ENCODE data around the gene FARS2. TPM values are rescaled to one million over a fixed set of nuclear protein-coding genes. Genes with fewer than 3 reads are reported as not detected.

FARS2 gene
- total RNA-seq, 3 donors from 2014 or later: 12.0 to 29.6 (median 24.3) TPM

DNA sequence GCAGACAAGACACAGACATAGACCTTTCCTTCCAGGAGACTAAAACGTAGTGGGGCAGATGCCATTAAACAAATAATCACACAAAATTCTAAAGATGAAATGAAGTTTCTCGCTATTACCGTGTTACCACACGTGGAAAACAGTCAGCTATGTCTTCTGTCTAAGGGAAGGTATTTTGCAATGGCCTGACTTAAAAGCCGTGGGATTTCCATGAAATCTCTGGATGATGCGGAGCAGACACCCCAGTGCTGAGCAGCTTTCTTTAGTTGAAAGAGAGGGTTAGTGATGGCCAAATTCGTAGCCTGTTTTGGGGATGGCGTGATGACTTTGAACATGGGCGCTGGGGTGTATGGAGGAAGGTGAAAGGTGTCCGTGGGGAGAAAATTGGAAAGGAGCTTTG, 463.6 kb downstream of the FARS2 start:
- no peaks in the 10 kb centered on the region for H3K4me1 ChIP-seq
- intact Hi-C loops (cut with DNase I; ENCODE audit: low total_unique reads): no loop called here
- no peak overlapping the region for H3K27ac ChIP-seq
- H3K9me3 ChIP-seq: no peaks in the 10 kb centered on the region
- no peaks in the 10 kb centered on the region for H3K27me3 ChIP-seq
- H3K36me3 ChIP-seq: no peaks in the 10 kb centered on the region
- TF ChIP-seq POLR2A (IDR thresholded peaks at IDR 0.05) (no peak), POLR2AphosphoS5 (IDR thresholded peaks at IDR 0.05) (no peak)
- TF ChIP-seq, protein P1, sequence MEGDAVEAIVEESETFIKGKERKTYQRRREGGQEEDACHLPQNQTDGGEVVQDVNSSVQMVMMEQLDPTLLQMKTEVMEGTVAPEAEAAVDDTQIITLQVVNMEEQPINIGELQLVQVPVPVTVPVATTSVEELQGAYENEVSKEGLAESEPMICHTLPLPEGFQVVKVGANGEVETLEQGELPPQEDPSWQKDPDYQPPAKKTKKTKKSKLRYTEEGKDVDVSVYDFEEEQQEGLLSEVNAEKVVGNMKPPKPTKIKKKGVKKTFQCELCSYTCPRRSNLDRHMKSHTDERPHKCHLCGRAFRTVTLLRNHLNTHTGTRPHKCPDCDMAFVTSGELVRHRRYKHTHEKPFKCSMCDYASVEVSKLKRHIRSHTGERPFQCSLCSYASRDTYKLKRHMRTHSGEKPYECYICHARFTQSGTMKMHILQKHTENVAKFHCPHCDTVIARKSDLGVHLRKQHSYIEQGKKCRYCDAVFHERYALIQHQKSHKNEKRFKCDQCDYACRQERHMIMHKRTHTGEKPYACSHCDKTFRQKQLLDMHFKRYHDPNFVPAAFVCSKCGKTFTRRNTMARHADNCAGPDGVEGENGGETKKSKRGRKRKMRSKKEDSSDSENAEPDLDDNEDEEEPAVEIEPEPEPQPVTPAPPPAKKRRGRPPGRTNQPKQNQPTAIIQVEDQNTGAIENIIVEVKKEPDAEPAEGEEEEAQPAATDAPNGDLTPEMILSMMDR (IDR thresholded peaks at IDR 0.05): no peak
- no peak overlapping the region for H3K4me3 ChIP-seq
- DNase-seq (ENCODE audit: low spot score in 2 of 2): no peak

DNA sequence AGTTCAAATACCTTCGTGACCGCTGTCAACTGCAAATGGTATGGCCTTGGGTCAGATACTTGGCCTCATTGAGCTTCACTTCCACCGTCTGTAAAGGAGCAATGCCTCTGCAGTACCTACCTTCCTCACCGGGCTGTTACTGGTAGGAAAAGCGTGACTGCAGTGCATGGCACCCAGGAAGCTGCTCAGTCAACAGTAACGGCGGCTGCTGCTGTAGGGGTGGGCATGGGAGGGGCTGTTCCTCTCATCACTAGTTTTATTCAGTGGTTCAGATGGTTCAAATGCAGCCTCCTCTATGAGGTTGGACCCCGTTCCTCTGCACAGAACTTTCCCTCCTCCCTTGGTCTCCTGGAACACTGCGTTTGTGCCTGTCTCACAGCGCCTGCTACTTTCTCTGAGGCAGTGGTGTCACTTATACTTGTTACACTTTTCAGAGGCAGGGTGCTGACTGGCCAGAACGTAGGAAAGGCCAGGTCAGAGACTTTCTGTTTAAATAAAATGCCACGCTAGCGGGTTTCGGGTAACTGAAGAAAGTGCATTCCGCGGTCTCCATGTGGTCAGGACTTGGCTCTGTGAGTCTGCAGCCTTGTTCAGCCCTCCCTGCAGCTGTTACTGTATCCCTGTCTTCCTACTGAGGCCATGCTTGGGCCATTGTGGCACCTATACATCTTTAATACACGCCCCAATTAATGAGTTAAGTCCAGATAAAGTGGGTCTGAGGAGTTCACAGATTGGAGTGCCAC, 465.8 kb downstream of the FARS2 start:
- Histone ChIP-seq H3K4me1 (no peaks in the 10 kb centered on the region), H3K27me3 (no peaks in the 10 kb centered on the region), H3K4me3 (no peak overlapping the region), H3K27ac (no peak overlapping the region), H3K9me3 (no peaks in the 10 kb centered on the region), H3K36me3 (no peaks in the 10 kb centered on the region)
- DNase-seq (ENCODE audit: low spot score in 2 of 2): no peak
- intact Hi-C loops (cut with DNase I; ENCODE audit: low total_unique reads): no loop called here
- TF ChIP-seq POLR2A (IDR thresholded peaks at IDR 0.05): no peak
- no peak for TF ChIP-seq POLR2AphosphoS5 (IDR thresholded peaks at IDR 0.05)
- TF ChIP-seq, protein P1 (IDR thresholded peaks at IDR 0.05): no peak

DNA sequence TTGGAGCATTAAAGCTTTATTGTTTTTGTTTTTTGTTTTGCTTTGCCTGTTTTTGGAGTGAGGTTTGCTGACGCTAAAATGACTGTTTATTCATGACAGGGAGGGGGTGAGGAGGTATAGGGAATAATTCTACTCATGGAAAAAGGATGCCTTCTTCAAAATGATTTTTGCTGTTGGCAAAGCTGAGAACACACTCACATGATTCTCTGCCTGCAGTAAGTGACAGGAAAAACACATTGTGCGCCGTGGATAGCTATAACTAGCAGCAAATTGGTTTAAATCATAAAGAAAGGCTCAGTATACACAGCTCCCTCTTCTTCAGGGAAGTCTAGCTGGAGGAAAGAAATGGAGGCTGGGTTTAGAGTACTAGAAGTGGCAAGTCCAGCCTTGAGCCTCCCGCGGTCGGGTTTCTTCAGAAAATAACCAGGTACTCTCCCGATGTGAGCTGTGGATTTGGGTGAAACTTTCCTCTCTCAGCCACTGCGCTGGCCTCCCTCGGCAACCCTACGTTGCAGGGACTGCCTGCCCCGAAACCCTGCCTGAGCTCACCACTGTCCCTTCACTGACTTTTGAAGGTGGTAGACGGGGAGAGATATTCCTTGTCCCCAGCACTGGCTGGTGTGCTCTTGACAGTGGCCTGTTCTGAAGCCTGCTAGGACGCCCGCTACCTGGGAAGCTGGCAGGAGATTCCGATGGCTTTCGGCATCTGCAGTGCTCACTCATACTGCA, 467.2 kb downstream of the FARS2 start:
- Histone ChIP-seq H3K27ac (no peak overlapping the region), H3K4me1 (no peaks in the 10 kb centered on the region), H3K4me3 (no peak overlapping the region), H3K36me3 (no peaks in the 10 kb centered on the region), H3K27me3 (no peaks in the 10 kb centered on the region), H3K9me3 (no peaks in the 10 kb centered on the region)
- DNase-seq (ENCODE audit: low spot score in 2 of 2): no peak
- intact Hi-C loops (cut with DNase I; ENCODE audit: low total_unique reads): no loop called here
- TF ChIP-seq POLR2AphosphoS5 (IDR thresholded peaks at IDR 0.05): no peak
- no peak for TF ChIP-seq POLR2A (IDR thresholded peaks at IDR 0.05)
- TF ChIP-seq, protein P1 (IDR thresholded peaks at IDR 0.05): no peak

DNA sequence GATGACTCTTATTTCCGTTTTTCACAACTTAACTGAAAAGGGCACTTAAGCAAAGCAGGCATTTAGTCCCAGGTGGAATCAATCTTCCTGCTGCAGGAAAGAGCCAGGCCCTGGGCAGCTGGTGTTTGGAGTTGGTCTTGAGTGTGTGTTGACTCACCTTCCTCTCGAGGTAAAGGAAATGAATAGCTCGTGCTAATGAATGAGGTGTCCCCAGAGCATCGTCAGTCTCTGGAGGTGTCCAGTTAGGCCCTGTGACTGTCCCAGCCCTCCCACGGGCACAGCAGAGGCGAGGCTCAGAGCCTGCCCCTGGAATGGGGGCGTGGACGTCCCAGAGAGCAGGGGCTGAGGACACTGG, 467.7 kb downstream of the FARS2 start:
- H3K4me3 ChIP-seq: no peak overlapping the region
- H3K4me1 ChIP-seq: no peaks in the 10 kb centered on the region
- H3K27me3 ChIP-seq: no peaks in the 10 kb centered on the region
- H3K9me3 ChIP-seq: no peaks in the 10 kb centered on the region
- TF ChIP-seq POLR2AphosphoS5 (IDR thresholded peaks at IDR 0.05) (no peak), POLR2A (IDR thresholded peaks at IDR 0.05) (no peak)
- TF ChIP-seq, protein P1 (IDR thresholded peaks at IDR 0.05): no peak
- no peak for DNase-seq (ENCODE audit: low spot score in 2 of 2)
- H3K36me3 ChIP-seq: no peaks in the 10 kb centered on the region
- intact Hi-C loops (cut with DNase I; ENCODE audit: low total_unique reads): no loop called here
- no peak overlapping the region for H3K27ac ChIP-seq

DNA sequence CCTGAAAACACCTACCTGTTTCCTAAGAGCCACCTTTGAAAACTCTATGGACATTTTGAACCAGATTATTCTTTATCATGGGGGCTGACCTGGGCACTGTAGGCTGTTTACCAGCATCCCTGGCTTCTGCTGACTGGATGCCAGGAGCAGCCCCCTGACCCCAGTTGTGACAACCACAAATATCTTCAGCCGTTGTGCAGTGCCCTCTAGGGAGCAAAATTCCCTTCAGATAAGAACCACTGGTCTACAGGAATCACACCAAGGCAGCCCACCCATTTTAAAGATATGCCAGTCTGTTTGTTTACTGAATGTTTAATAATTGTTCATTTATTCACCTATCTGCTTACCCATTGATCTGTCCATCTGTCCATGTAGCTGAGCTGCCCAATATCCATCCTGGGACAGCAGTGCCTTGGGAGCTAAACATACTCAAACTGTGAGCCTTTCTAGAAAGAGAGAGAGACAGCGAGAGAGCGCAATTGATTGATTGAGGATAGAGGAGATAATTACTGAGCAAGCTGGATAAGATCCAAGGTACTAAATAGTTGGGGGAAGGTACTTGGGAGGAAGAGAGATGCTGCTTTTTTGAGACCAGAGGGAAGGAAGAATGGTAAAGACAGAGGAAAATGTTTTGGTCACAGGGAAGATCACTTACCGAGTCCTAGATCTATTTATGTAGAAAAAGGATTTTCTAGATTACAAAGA, 468.7 kb downstream of the FARS2 start:
- Histone ChIP-seq H3K4me1 (no peaks in the 10 kb centered on the region), H3K4me3 (no peak overlapping the region), H3K27me3 (no peaks in the 10 kb centered on the region), H3K27ac (no peak overlapping the region), H3K9me3 (no peaks in the 10 kb centered on the region), H3K36me3 (no peaks in the 10 kb centered on the region)
- intact Hi-C loops (cut with DNase I; ENCODE audit: low total_unique reads): no loop called here
- DNase-seq (ENCODE audit: low spot score in 2 of 2): no peak
- TF ChIP-seq POLR2A (IDR thresholded peaks at IDR 0.05) (no peak), POLR2AphosphoS5 (IDR thresholded peaks at IDR 0.05) (no peak)
- TF ChIP-seq, protein P1 (IDR thresholded peaks at IDR 0.05): no peak
